ENCODE measurements around the gene TFDP2. TPM values are rescaled to one million over a fixed set of nuclear protein-coding genes. Genes with fewer than 3 reads are reported as not detected.

TFDP2 gene
- total and polyA plus RNA-seq, 2 experiments from 2014 or later = 150 to 410 TPM

GRCh38 chr3:141940194-141940776 lies 209.1 kb downstream of the TFDP2 start:
- TF ChIP-seq EZH2 (IDR thresholded peaks at IDR 0.05; ENCODE audit: low read depth, unreplicated experiment) (no peak), CTCF (conservative IDR thresholded peaks at IDR 0.05; ENCODE audit: low read depth in 2 of 2) (peak in 1 of 2 experiments; percentile 47; a peak in 2 of 4 replicates)
- Histone ChIP-seq H3K36me3 (ENCODE audit: insufficient read depth) (no peaks in the 10 kb centered on the region), H3K79me2 (replicated peaks; ENCODE audit: insufficient read depth) (no peaks in the 10 kb centered on the region), H3F3A (replicated peaks; ENCODE audit: low read depth) (no peaks in the 10 kb centered on the region), H4K20me1 (replicated peaks; ENCODE audit: insufficient read depth) (no peaks in the 10 kb centered on the region), H3K4me3 (no peak overlapping the region), H3K4me1 (ENCODE audit: insufficient read depth) (no peaks in the 10 kb centered on the region; the same call in 1 of the 2 replicates), H3K9me2 (ENCODE audit: insufficient read depth) (no peaks in the 10 kb centered on the region), H3K27me3 (ENCODE audit: insufficient read depth) (no peaks in the 10 kb centered on the region), H3K4me2 (no peak overlapping the region), H3K27ac (ENCODE audit: low read depth) (no peak overlapping the region), H2AFZ (no peak overlapping the region)
- ATAC-seq (peak; percentile 24; the same call in 2 of the 3 replicates), DNase-seq (ENCODE audit: low spot score) (peak; percentile 37)
- no peak overlapping the region for H3K27ac Mint-ChIP-seq
- no peaks in the 10 kb centered on the region for H3K9me3 Mint-ChIP-seq
- peaks cover 5% of the 10 kb centered on the region; the same call in 2 of the 3 replicates for H3K4me1 Mint-ChIP-seq
- H3K27me3 Mint-ChIP-seq (ENCODE audit: insufficient read depth, low read depth, poor library complexity) = peaks cover 4% of the 10 kb centered on the region
- no peak overlapping the region for H3K4me3 Mint-ChIP-seq
- H3K36me3 Mint-ChIP-seq (ENCODE audit: low read depth) = no peaks in the 10 kb centered on the region

GRCh38 chr3:141939759-141940158 lies 209.6 kb downstream of the TFDP2 start:
- Histone ChIP-seq H3K4me2 (no peak overlapping the region), H3K27ac (ENCODE audit: low read depth) (no peak overlapping the region)
- peaks cover 5% of the 10 kb centered on the region; the same call in 2 of the 3 replicates for H3K4me1 Mint-ChIP-seq

GRCh38 chr3:141938011-141938500 lies 211.3 kb downstream of the TFDP2 start:
- H3K27me3 Mint-ChIP-seq (ENCODE audit: insufficient read depth, low read depth, poor library complexity) = peaks cover 12% of the 10 kb centered on the region
- H3K4me3 Mint-ChIP-seq = no peak overlapping the region
- H2AFZ ChIP-seq = peak overlapping the region; percentile 48
- no peak overlapping the region for H3K4me3 ChIP-seq
- no peak overlapping the region for H3K27ac Mint-ChIP-seq
- no peaks in the 10 kb centered on the region for H3K79me2 ChIP-seq (replicated peaks; ENCODE audit: insufficient read depth)
- H3K4me2 ChIP-seq = no peak overlapping the region
- no peaks in the 10 kb centered on the region for H3F3A ChIP-seq (replicated peaks; ENCODE audit: low read depth)
- H3K36me3 Mint-ChIP-seq (ENCODE audit: low read depth) = no peaks in the 10 kb centered on the region
- H3K27me3 ChIP-seq (ENCODE audit: insufficient read depth) = no peaks in the 10 kb centered on the region
- ATAC-seq (peak; percentile 18; the same call in 2 of the 3 replicates), DNase-seq (ENCODE audit: low spot score) (no peak)
- H3K4me1 Mint-ChIP-seq = peaks cover 5% of the 10 kb centered on the region; the same call in 2 of the 3 replicates
- H3K9me3 Mint-ChIP-seq = no peaks in the 10 kb centered on the region
- no peaks in the 10 kb centered on the region for H3K36me3 ChIP-seq (ENCODE audit: insufficient read depth)
- no peaks in the 10 kb centered on the region; the same call in 1 of the 2 replicates for H3K4me1 ChIP-seq (ENCODE audit: insufficient read depth)
- no peaks in the 10 kb centered on the region for H3K9me2 ChIP-seq (ENCODE audit: insufficient read depth)
- H3K27ac ChIP-seq (ENCODE audit: low read depth) = no peak overlapping the region
- no peaks in the 10 kb centered on the region for H4K20me1 ChIP-seq (replicated peaks; ENCODE audit: insufficient read depth)
- TF ChIP-seq EZH2 (IDR thresholded peaks at IDR 0.05; ENCODE audit: low read depth, unreplicated experiment) (no peak), ZNF114 (CRISPR knock-in tag; IDR thresholded peaks at IDR 0.05) (no peak), STAT1 (IDR thresholded peaks at IDR 0.05; ENCODE audit: unreplicated experiment) (no peak), REST (IDR thresholded peaks at IDR 0.05; ENCODE audit: unreplicated experiment) (no peak), NANOG (IDR thresholded peaks at IDR 0.05; ENCODE audit: borderline replicate concordance) (no peak), ZNF331 (CRISPR knock-in tag; IDR thresholded peaks at IDR 0.05; ENCODE audit: low read depth) (no peak), JUNB (IDR thresholded peaks at IDR 0.05; ENCODE audit: unreplicated experiment) (no peak), CREB1 (CRISPR knock-in tag; IDR thresholded peaks at IDR 0.05; ENCODE audit: low read depth) (no peak), CTCF (conservative IDR thresholded peaks at IDR 0.05; ENCODE audit: low read depth in 2 of 2) (no peak)

More at GRCh38 chr3:141939759-141940158, 209.6 kb downstream of the TFDP2 start:
- H3K9me3 Mint-ChIP-seq = no peaks in the 10 kb centered on the region
- Histone ChIP-seq H4K20me1 (replicated peaks; ENCODE audit: insufficient read depth) (no peaks in the 10 kb centered on the region), H3K9me2 (ENCODE audit: insufficient read depth) (no peaks in the 10 kb centered on the region), H3K4me1 (ENCODE audit: insufficient read depth) (no peaks in the 10 kb centered on the region; the same call in 1 of the 2 replicates), H3K36me3 (ENCODE audit: insufficient read depth) (no peaks in the 10 kb centered on the region), H3F3A (replicated peaks; ENCODE audit: low read depth) (no peaks in the 10 kb centered on the region), H3K27me3 (ENCODE audit: insufficient read depth) (no peaks in the 10 kb centered on the region), H3K4me3 (no peak overlapping the region), H3K79me2 (replicated peaks; ENCODE audit: insufficient read depth) (no peaks in the 10 kb centered on the region), H2AFZ (no peak overlapping the region)
- H3K36me3 Mint-ChIP-seq (ENCODE audit: low read depth) = no peaks in the 10 kb centered on the region
- peaks cover 4% of the 10 kb centered on the region for H3K27me3 Mint-ChIP-seq (ENCODE audit: insufficient read depth, low read depth, poor library complexity)
- DNase-seq (ENCODE audit: low spot score) (no peak), ATAC-seq (no peak)
- H3K27ac Mint-ChIP-seq = no peak overlapping the region
- H3K4me3 Mint-ChIP-seq = no peak overlapping the region
- no peak for TF ChIP-seq POLR2AphosphoS5 (IDR thresholded peaks at IDR 0.05; ENCODE audit: low read depth)

Measured in GM23338 (cell line).